Germinal center (tissue), 1 donor: ENCODE data around the gene NPC1.
A peak's percentile ranks its signal among the peaks of the same experiment; 100 is the strongest.
"Not testable (repeated sequence)": the region's sequence is repeated elsewhere in the genome, so short reads cannot be mapped to it uniquely, and the experiment has no call there.

Experiments
- DNase-seq: peaks from one replicate; pipeline ENCODE4 v3.0.0; 2012; ENCODE audit warnings: mixed read lengths, low spot score

The NPC1 gene

GRCh38 chr18:23521271-23521670, 65.0 kb downstream of the NPC1 start:
- DNase-seq: no peak

DNA sequence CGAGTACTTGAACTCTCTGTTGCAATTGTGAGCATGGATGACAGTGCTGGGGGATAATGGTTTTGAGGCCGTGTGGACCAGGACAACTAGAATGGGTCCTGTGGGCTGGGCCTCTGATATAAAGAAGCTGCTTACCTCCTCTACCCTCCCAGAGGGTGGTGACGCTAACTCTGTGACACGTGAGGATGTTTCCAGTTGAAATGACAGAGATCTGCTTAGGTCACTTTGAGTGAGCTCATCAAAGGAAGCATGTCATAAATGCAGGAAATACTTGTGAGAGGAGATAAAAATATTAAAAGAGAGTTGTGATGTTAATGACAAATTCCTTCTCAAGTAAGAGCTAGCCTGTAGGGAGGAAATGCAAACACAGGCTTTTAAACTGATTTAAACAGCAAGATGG, 66.6 kb downstream of the NPC1 start:
- DNase-seq: no peak

GRCh38 chr18:23515911-23516546, 70.3 kb downstream of the NPC1 start:
- peak; percentile 70 for DNase-seq

DNA sequence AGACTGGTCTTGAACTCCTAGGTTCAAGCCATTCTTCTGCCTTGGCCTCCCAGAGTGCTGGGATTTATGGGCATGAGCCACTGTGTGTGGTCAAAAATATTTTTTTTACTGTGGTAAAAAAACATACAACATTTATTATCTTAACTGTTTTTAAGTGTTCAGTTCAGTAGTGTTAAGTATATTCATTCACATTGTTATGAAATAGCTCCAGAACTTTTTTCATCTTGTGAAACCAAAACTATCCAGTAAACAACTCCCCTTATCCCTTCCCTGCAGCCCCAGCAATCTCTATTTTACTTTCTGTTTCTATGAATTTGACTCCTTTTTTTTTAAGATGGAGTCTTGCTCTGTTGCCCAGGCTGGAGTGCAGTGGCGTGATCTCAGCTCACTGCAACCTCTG, 73.7 kb downstream of the NPC1 start:
- no peak for DNase-seq

GRCh38 chr18:23512216-23512615, 74.1 kb downstream of the NPC1 start:
- DNase-seq: not testable (repeated sequence)

GRCh38 chr18:23510923-23511322, 75.4 kb downstream of the NPC1 start:
- DNase-seq: not testable (repeated sequence)

GRCh38 chr18:23506393-23506792, 79.9 kb downstream of the NPC1 start:
- no peak for DNase-seq

DNA sequence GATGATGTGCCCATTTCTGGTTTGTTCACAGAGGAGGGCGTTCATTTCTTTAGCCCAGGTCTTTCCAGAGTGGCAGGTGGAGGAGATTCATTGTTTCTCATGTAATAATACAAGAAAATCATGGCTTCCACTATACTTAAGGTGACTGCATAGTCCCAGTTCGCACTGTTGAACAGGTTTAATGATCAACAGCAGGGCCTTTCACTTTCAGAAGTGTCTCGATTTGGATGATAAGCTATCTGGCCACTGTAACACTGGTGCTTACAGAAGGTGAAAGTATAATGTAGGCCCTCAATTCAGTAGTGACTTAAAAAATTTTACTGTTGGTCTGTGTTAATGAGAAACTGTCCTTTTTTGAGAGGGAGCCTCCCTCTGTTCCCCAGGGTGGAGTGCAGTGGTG, 81.6 kb downstream of the NPC1 start:
- DNase-seq: no peak

DNA sequence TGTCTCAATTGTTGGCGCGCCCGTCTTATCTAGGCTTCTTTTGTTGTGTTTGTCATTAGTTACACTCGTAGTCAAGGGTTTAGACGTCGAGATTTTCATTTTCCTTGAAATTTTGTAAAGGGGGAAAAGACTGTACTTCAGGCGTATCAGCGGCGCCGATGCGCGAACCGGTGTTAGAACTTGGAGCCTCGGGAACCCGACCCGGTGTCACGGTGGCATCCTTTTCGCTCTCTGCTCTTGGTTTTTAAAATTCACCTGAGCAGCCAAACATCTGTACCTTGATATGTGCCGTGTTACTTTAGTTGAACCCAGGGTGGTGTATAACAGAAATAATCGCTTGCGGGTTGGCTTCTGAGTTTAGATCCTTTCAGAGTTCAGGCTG, 82.4 kb downstream of the NPC1 start:
- DNase-seq: no peak

DNA sequence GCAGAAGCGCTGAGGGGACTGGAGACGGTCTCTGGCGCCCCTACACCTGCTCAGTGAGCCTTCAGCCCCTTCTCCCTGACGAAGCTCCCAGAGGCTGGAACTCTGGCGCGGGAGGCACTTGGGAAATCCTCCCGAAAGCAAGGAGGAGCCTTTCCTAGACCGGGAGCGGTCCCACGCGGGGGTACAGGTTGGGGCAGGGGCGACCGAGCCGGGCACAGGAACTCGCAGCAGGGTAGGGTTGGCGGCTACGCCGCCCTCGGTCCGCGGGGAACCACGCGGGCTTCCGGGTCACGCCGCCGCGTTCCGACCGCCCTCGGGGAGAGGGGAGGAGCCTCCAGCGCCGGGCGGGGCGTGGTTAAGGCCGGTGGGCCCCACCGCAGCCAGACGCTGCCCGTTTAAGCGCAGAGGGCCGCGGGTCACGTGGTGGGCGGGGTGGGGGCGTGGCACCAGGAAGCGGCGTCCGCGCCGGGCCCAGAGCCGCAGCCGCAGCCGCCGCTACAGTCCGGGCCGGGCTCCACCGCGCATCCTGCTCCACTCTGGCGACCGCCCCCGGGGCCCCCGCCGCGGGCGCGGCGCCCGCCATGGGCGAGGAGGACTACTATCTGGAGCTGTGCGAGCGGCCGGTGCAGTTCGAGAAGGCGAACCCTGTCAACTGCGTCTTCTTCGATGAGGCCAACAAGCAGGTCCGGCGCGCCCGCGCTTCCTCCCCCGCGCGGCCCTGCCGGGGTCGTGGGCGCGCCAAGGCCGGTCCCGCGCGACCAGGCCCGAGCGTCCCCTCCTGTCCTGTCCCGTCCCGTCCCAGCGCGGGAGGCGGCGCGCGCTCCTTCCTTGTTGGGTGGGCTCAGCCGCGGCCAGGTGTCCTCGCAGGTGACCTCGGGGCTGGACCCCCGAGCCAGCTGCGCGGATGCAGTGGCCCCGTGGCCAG, 83.0 kb downstream of the NPC1 start, which contains the start of gene RMC1:
RMC1 (plus strand) TSS at position 474 of the 925 bp plus-strand sequence; CDS start at position 582, 108 bp downstream.
- DNase-seq: peak; percentile 96

DNA sequence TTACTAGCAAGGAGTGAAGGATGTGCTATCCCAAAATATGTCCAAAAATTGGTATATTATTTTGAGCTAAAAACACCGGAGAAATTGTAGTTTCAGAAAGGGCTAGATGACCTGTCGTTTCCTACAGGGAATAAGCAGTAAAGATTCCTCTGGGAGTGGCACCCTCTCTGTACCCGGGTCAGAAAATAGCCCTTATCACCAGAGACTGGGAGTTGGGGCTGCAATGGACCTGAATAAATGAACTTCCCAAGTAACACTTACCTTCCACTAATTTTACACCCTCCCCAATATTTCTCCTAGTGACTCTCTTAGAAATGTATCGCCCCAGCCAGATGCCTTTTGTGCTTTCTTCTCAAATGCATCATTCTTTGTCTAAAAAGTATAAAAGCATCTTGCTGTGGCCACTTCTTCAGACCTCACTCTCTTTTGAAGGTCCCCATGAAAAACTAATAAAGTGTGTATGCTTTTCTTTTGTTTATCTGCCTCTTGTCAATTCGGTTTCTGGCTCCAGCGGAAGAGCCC, 83.7 kb downstream of the NPC1 start:
- DNase-seq: no peak

DNA sequence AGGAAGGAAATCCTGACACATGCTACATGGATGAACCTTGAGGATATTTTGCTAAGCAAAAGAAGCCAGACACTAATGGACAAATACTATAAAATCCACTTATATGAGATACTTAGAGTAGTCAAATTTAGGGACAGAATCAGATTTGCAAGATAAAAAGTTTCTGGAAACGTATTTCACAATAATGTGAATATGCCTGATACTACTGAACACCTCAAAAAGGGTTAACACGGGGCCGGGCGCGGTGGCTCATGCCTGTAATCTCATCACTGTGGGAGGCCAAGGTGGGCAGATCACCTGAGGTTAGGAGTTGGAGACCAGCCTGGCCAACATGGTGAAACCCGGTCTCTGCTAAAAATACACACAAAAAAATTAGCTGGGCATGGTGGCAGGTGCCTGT, 84.7 kb downstream of the NPC1 start:
- DNase-seq: no peak

DNA sequence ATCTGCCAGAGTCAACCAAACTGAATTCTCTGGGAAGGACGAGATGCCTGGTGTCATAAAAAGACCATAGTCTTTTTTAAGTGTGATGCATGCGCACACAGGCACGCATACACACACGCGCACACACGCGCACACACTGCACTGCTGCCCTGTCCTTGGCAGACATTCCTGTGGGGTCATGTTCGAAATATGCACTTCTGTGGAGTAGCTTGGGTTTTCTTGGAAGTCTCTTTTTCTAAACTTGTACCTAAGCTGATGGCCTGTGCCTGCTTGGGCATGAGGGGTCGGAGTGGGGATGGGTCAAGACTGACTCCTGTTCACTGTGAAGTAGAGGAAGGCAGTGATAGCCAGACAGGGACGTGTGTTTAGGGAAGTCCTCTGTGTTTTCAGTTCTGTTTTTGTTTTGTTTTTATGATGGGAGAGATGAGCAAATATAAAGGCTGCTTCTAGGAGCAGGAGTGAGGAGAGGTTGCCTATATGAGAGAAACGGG, 87.0 kb downstream of the NPC1 start:
- DNase-seq: peak; percentile 35

- DNase-seq: peak; percentile 62
Measured at GRCh38 chr18:23498877-23499276, 87.4 kb downstream of the NPC1 start.

DNA sequence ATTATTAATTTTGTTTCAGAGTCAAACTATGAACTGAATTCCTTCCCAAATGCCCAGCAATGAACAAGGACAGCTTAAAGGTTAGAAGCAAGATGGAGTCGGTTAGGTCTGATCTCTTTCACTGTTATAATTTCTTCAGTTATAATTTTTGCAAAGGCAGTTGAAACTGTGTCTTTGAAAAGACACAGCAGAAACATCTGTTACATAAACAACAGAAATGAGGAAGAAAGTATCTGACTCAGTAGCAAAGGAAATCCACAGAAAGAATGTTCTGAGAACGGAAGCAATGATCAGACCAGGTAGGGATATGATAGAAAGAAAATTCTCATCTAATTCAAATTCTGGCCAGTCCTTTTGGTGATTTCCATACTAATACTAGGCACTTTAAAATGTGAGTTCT, 88.2 kb downstream of the NPC1 start:
- DNase-seq: peak; percentile 32

DNA sequence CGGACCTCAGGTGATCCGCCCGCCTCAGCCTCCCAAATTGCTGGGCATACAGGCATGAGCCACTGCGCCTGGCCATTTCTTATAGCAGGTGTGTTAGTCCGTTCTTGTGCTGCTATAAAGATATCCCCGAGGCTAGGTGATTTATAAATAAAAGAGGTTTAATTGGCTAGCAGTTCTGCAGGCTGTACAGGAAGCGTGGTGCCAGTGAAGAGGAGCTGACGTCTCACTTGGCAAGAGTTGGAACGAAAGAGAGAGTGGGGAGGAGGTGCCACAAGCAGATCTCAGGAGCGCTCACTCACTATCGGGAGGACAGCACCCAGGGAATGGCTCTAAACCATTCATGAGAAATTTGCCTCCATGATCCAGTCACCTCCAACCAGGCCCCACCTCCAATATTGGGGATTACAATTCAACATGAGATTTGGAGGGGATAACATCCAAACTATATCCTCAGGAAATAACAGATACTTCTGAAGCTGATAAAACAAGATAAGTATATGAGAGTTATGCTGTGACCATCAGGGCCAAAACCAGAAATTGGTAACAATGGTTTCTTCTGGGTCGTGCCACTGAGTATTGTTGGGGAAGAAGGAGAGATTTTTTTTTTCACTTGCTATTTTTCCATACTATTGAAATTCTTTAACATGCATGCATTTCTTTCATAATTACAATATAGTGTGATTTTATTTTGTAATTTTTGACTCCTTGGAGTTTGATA, 90.4 kb downstream of the NPC1 start:
- no peak for DNase-seq

- DNase-seq: no peak
Measured at GRCh38 chr18:23494992-23495391, 91.3 kb downstream of the NPC1 start.

- no peak for DNase-seq
Measured at GRCh38 chr18:23493654-23494053, 92.7 kb downstream of the NPC1 start.

- DNase-seq: not testable (repeated sequence)
Measured at GRCh38 chr18:23489586-23489985, 96.7 kb downstream of the NPC1 start.

- DNase-seq: peak; percentile 41
Measured at GRCh38 chr18:23487738-23488570, 98.4 kb downstream of the NPC1 start.

DNA sequence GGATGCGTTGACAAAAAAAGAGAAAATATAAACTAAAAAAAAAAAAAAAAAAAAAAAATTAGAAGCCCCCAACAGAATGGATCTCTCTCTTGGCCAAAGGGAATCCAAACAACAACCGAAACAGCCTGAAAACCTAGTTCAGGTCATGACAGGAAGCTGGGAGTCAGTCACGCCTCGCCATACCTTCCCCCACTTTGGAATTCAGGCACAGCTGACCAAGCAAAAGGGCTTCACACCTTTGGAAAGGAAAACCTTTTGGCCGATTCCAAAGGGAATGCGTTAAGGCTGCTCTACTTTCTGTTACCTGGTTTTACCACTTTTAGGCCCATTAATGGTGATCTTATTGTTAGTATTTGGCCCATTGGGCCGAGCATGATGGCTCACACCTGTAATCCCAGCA, 100.9 kb downstream of the NPC1 start:
- no peak for DNase-seq
